GM23248 (cell line): ENCODE data around the gene MGAT5. TPM values are rescaled to one million over a fixed set of nuclear protein-coding genes. Genes with fewer than 3 reads are reported as not detected.

Experiments used
- DNase-seq: peaks from one replicate; pipeline ENCODE4 v3.0.0-alpha.2; 2015
- H2AFZ ChIP-seq: fragments of 200-600 bp; sonication (generic); 2 replicates; pipeline ENCODE4 v1.6.1; 2016; ENCODE audit warnings: antibody characterized with exemption
- H3F3A ChIP-seq: fragments of 200-600 bp; sonication (generic); 2 replicates; pipeline ENCODE4 v1.6.1; 2016; ENCODE audit warnings: mild to moderate bottlenecking, antibody characterized with exemption, mixed run types; ENCODE audit not compliant: insufficient read depth
- H3K27ac ChIP-seq: fragments of 200-600 bp; sonication (generic); 2 replicates; pipeline ENCODE4 v1.5.1; 2016; ENCODE audit warnings: mild to moderate bottlenecking
- H3K27me3 ChIP-seq: fragments of 200-600 bp; sonication (generic); replicated peaks from 2 replicates; pipeline ENCODE4 v1.6.1; 2016; ENCODE audit warnings: mild to moderate bottlenecking; ENCODE audit not compliant: insufficient read depth
- H3K36me3 ChIP-seq: fragments of 200-600 bp; sonication (generic); 2 replicates; pipeline ENCODE4 v1.6.1; 2016; ENCODE audit warnings: low read depth, mild to moderate bottlenecking
- H3K4me1 ChIP-seq: fragments of 200-600 bp; sonication (generic); 2 replicates; pipeline ENCODE4 v1.6.1; 2016; ENCODE audit warnings: mild to moderate bottlenecking; ENCODE audit not compliant: insufficient read depth
- H3K4me2 ChIP-seq: fragments of 200-600 bp; sonication (generic); one replicate; pipeline ENCODE4 v1.6.1; 2016; ENCODE audit warnings: mild to moderate bottlenecking; ENCODE audit not compliant: unreplicated experiment
- H3K4me3 ChIP-seq: fragments of 200-600 bp; sonication (generic); 2 replicates; pipeline ENCODE4 v1.5.1; 2016; ENCODE audit warnings: mild to moderate bottlenecking
- H3K79me2 ChIP-seq: fragments of 200-600 bp; sonication (generic); 2 replicates; pipeline ENCODE4 v1.6.1; 2016; ENCODE audit warnings: mild to moderate bottlenecking; ENCODE audit not compliant: insufficient read depth
- H3K9ac ChIP-seq: fragments of 200-600 bp; sonication (generic); 2 replicates; pipeline ENCODE4 v1.6.1; 2016; ENCODE audit warnings: mild to moderate bottlenecking
- H3K9me2 ChIP-seq: fragments of 200-600 bp; sonication (generic); 2 replicates; pipeline ENCODE4 v1.6.1; 2016; ENCODE audit warnings: mixed run types, mild to moderate bottlenecking, moderate library complexity; ENCODE audit not compliant: insufficient read depth
- H3K9me3 ChIP-seq: fragments of 200-600 bp; sonication (generic); one replicate; pipeline ENCODE4 v1.6.1; 2017; ENCODE audit warnings: low read depth
- H4K20me1 ChIP-seq: fragments of 200-600 bp; sonication (generic); 2 replicates; pipeline ENCODE4 v1.6.0; 2016; ENCODE audit not compliant: insufficient read depth
- EZH2 ChIP-seq: fragments of 200-600 bp; sonication (generic); IDR thresholded peaks from 2 replicates; pipeline ENCODE4 v1.6.1; 2018; ENCODE audit warnings: antibody characterized with exemption, mild to moderate bottlenecking; ENCODE audit not compliant: insufficient read depth, poor library complexity, severe bottlenecking
- EZH2phosphoT487 ChIP-seq: fragments of 200-600 bp; sonication (generic); IDR thresholded peaks from 2 replicates; pipeline ENCODE4 v1.6.1; 2018; ENCODE audit warnings: antibody characterized with exemption, moderate library complexity, mild to moderate bottlenecking, low read depth; ENCODE audit not compliant: insufficient read depth
- WGBS, 2 experiments: methylation state at CpG; one replicate each; pipeline ENCODE4 v1.1.6; 2015 to 2017; ENCODE audit warnings: low lambda C conversion rate in 2 of 2, low coverage in 1 of 2; ENCODE audit errors: missing lambda C conversion rate in 2 of 2; 5-methylcytosine and 5-hydroxymethylcytosine counted together
- in situ Hi-C: fragments of 300-500 bp; cut with MboI; formaldehyde crosslinking; loops from 2 replicates; pipeline ENCODE4 v1.15.0; 2020
- polyA plus RNA-seq: library from polyadenylated mRNA; unstranded; fragments of >200 nt; fragmentation: Nextera tagmentation; extraction: Ambion mirVana; gene quantifications from 2 replicates; pipeline ENCODE4 v1.2.1, GENCODE V29; 2016
- total RNA-seq: library from RNA; depleted of rRNA; stranded (reverse); fragments of >200 nt; shearing (Covaris generic); gene quantifications from 2 replicates; pipeline ENCODE4 v1.2.3, GENCODE V29; 2014

The MGAT5 gene
- total and polyA plus RNA-seq, 2 experiments from 2014 or later: 1.8 to 15.9 TPM

GRCh38 chr2:134259994-134260393 lies 6.1 kb downstream of the MGAT5 start:
- no peak overlapping the region for H2AFZ ChIP-seq
- no peaks in the 10 kb centered on the region for H3K9me3 ChIP-seq
- H4K20me1 ChIP-seq: no peaks in the 10 kb centered on the region
- H3K27me3 ChIP-seq: no peaks in the 10 kb centered on the region
- no peak overlapping the region for H3K9ac ChIP-seq
- H3K4me2 ChIP-seq: no peak overlapping the region
- H3K4me1 ChIP-seq: peaks cover 13% of the 10 kb centered on the region
- TF ChIP-seq EZH2 (no peak), EZH2phosphoT487 (no peak)
- H3K4me3 ChIP-seq: no peak overlapping the region
- no peak for DNase-seq
- H3F3A ChIP-seq: 0 out of 2 replicates have a peak, but pooled peaks cover 4% of the 10 kb centered on the region
- no peaks in the 10 kb centered on the region for H3K9me2 ChIP-seq
- WGBS, 2 experiments: 93 to 94% methylated on average over 8 of the region's 8 CpGs
- H3K36me3 ChIP-seq: no peaks in the 10 kb centered on the region
- H3K27ac ChIP-seq: no peak overlapping the region
- 0 out of 2 replicates have a peak, but pooled peaks cover 4% of the 10 kb centered on the region for H3K79me2 ChIP-seq
- in situ Hi-C loops: no loop called here

DNA sequence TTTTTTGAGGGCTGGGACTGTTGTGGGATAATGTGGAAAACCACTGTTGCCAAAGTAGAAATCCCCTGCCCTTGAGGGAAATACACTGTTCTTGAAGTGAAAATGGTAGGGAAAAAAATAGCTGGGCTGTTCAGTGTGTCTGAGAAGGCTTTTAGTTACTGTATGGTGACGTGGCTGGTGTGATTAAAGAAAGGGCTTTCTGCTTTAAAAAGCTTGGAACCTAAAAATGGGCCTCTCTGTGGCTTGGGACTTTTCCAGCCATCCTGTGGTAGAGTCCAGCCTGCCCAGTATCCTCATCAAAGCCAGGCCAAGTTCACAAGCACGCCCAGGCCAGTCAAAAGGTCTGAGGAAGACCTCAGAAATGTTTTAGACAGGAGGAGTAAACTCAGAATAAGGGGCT lies 6.8 kb downstream of the MGAT5 start:
- H3K4me3 ChIP-seq: no peak overlapping the region
- H3K27ac ChIP-seq: peak overlapping the region; percentile 62
- H3K9ac ChIP-seq: peak overlapping the region; percentile 61
- H3K4me1 ChIP-seq: peaks cover 13% of the 10 kb centered on the region
- TF ChIP-seq EZH2: no peak
- 0 out of 2 replicates have a peak, but pooled peaks cover 4% of the 10 kb centered on the region for H3F3A ChIP-seq
- H3K27me3 ChIP-seq: no peaks in the 10 kb centered on the region
- no peaks in the 10 kb centered on the region for H3K36me3 ChIP-seq
- 0 out of 2 replicates have a peak, but pooled peaks cover 4% of the 10 kb centered on the region for H3K79me2 ChIP-seq
- H3K9me2 ChIP-seq: no peaks in the 10 kb centered on the region
- 0 out of 2 replicates have a peak overlapping the region, but pooled peaks have one; percentile 15 for H2AFZ ChIP-seq
- in situ Hi-C loops: no loop called here
- 27 to 39% methylated on average over 2 of the region's 2 CpGs for WGBS, 2 experiments
- H3K4me2 ChIP-seq: peak overlapping the region; percentile 42
- no peaks in the 10 kb centered on the region for H4K20me1 ChIP-seq
- no peaks in the 10 kb centered on the region for H3K9me3 ChIP-seq
- peak; percentile 88 for DNase-seq

DNA sequence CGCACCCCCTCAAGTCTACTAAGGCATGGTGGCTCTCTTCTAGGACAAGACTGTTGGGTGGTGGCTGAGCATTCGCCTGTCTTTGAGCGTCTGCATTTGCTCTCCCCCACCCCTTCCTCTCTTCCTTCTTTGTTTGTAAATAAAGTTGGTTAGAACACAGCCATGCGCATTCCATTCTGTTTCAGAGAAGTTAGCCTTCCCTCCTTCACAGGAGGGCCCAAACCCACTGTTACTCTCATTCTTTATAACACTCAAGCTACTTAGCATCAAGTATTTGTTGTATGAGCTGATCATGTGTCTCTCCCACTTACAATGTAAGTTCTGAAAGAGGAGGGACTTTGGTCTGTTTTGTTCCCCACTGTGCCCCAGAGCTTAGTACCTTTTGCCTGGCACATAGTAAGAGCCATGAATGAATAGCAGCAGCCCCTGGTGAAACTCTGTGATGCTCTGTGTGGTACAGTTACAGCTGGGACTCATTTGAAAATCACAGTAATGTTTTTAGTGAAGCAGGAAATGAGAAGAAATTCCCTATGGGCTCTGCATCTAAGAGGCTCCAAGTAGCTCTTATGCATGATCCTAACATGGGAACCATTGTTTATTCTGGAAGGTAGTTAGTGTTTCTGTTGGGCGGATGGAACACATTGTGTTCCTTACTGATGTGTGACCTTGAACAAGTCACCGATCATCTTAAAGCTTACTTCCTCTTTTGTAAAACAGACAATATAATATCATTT lies 7.7 kb downstream of the MGAT5 start:
- Histone ChIP-seq H3K79me2 (0 out of 2 replicates have a peak, but pooled peaks cover 4% of the 10 kb centered on the region), H3K36me3 (no peaks in the 10 kb centered on the region), H3K4me2 (no peak overlapping the region), H3K9me2 (no peaks in the 10 kb centered on the region), H3K4me1 (peaks cover 13% of the 10 kb centered on the region), H2AFZ (no peak overlapping the region), H3K9ac (no peak overlapping the region), H3K27ac (no peak overlapping the region), H3K27me3 (no peaks in the 10 kb centered on the region), H3F3A (0 out of 2 replicates have a peak, but pooled peaks cover 4% of the 10 kb centered on the region), H3K4me3 (no peak overlapping the region), H4K20me1 (no peaks in the 10 kb centered on the region), H3K9me3 (no peaks in the 10 kb centered on the region)
- TF ChIP-seq EZH2phosphoT487: no peak
- no peak for TF ChIP-seq EZH2
- peak; percentile 17 for DNase-seq
- 89 to 93% methylated on average over 6 of the region's 6 CpGs for WGBS, 2 experiments
- in situ Hi-C loops: no loop called here

- H3K9me2 ChIP-seq: no peaks in the 10 kb centered on the region
- H2AFZ ChIP-seq: no peak overlapping the region
- no peaks in the 10 kb centered on the region for H3K9me3 ChIP-seq
- H3K9ac ChIP-seq: no peak overlapping the region
- in situ Hi-C loops: no loop called here
- H3F3A ChIP-seq: 0 out of 2 replicates have a peak, but pooled peaks cover 4% of the 10 kb centered on the region
- no peak overlapping the region for H3K27ac ChIP-seq
- 95 to 96% methylated on average over 2 of the region's 2 CpGs for WGBS, 2 experiments
- H3K4me3 ChIP-seq: no peak overlapping the region
- no peaks in the 10 kb centered on the region for H3K27me3 ChIP-seq
- no peaks in the 10 kb centered on the region for H3K36me3 ChIP-seq
- DNase-seq: no peak
- H3K4me1 ChIP-seq: peaks cover 13% of the 10 kb centered on the region
- H4K20me1 ChIP-seq: no peaks in the 10 kb centered on the region
- H3K79me2 ChIP-seq: 0 out of 2 replicates have a peak, but pooled peaks cover 4% of the 10 kb centered on the region
- TF ChIP-seq EZH2: no peak
- TF ChIP-seq EZH2phosphoT487: no peak
- H3K4me2 ChIP-seq: no peak overlapping the region
These were observed 8.8 kb downstream of the MGAT5 start for GRCh38 chr2:134262684-134263083.
